ENCODE measurements around the gene SLC23A2. TPM values are rescaled to one million over a fixed set of nuclear protein-coding genes. Genes with fewer than 3 reads are reported as not detected.

The SLC23A2 gene
- polyA plus RNA-seq, 3 donors: 3.3 to 28.4 (median 6.4) TPM

DNA sequence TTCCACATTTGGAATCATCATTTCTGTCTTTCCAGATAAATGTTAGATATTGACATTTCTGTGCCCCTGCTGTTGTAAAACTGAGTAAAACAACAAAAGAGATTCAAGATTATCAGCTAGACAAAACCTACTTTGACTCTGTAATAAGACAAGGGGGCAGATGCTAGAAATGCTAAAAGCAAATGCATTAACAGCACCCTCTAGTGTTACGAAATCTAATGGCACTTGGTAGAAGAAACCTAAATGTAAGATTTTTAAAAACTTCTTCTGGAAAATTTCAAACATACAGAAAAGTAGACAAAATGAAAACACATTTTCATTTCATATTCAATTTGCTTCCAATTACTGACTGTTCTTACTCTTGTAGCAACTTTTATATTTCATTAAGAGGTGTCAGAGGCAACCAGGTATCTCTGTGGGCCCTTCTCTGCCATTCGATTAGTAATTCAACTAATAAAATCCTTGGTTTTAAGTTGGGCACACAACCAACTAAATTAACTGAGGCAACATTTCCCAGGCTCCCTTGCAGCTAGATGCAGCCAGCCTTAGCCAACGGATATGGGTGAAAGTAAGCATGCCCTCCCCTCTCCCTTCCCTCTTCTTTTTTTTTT lies 45.0 kb downstream of the SLC23A2 start:
- Histone ChIP-seq H3K27me3 (ENCODE audit: control insufficient read depth in 2 of 2, insufficient read depth in 2 of 2, low read length in 2 of 2) (no peaks in the 10 kb centered on the region), H3K4me3 (replicated peaks in 1 of 3; ENCODE audit: low read depth in 2 of 3, low read length in 3 of 3) (no peak overlapping the region), H3K4me1 (ENCODE audit: control insufficient read depth in 1 of 2, insufficient read depth in 2 of 2, low read length in 2 of 2) (peaks cover under 1% of the 10 kb centered on the region in 2 donors), H3K9ac (ENCODE audit: insufficient read depth, low read length, poor library complexity, severe bottlenecking) (no peak overlapping the region), H4K20me1 (ENCODE audit: insufficient read depth, low read length) (peaks cover 21% of the 10 kb centered on the region), H3K36me3 (replicated peaks in 1 of 2; ENCODE audit: control insufficient read depth in 1 of 2, insufficient read depth in 2 of 2, low read length in 2 of 2) (peaks cover 0 to 11% of the 10 kb centered on the region in 2 donors), H3K27ac (ENCODE audit: low read depth in 1 of 2, low read length in 2 of 2) (no peak overlapping the region), H2AFZ (ENCODE audit: insufficient read depth, low read depth, low read length, poor library complexity, severe bottlenecking) (no peak overlapping the region), H3K4me2 (replicated peaks; ENCODE audit: extremely low read depth, low read length, poor library complexity, severe bottlenecking) (no peak overlapping the region), H3K9me3 (replicated peaks in 1 of 2; ENCODE audit: control insufficient read depth in 1 of 2, insufficient read depth in 1 of 2, low read length in 2 of 2) (no peaks in the 10 kb centered on the region), H3K79me2 (ENCODE audit: insufficient read depth, low read length) (peaks cover 53% of the 10 kb centered on the region)
- intact Hi-C loops (cut with micrococcal nuclease): loop anchor here (5.0 to 10.0 kb wide), 2 partner anchors 349 to 352 kb away; no protein-coding TSS in a partner anchor
- peaks cover 12% of the 10 kb centered on the region for H3K4me1 Mint-ChIP-seq
- peaks cover 0 to 2% (median 0%) of the 10 kb centered on the region in 7 donors for H3K9me3 Mint-ChIP-seq
- H3K4me3 Mint-ChIP-seq: no peak overlapping the region
- H3K36me3 Mint-ChIP-seq: peaks cover 8 to 18% of the 10 kb centered on the region in 2 donors
- H3K27ac Mint-ChIP-seq: peak overlapping the region in 2 of 7 donors; percentile 6 to 49
- WGBS (ENCODE audit: insufficient coverage): no CpG with 5 or more reads among the region's 3 CpGs
- peak; percentile 41 to 76 (median 59) for DNase-seq
- H3K27me3 Mint-ChIP-seq (ENCODE audit: low read depth in 3 of 3): no peaks in the 10 kb centered on the region
- TF ChIP-seq, protein P1, sequence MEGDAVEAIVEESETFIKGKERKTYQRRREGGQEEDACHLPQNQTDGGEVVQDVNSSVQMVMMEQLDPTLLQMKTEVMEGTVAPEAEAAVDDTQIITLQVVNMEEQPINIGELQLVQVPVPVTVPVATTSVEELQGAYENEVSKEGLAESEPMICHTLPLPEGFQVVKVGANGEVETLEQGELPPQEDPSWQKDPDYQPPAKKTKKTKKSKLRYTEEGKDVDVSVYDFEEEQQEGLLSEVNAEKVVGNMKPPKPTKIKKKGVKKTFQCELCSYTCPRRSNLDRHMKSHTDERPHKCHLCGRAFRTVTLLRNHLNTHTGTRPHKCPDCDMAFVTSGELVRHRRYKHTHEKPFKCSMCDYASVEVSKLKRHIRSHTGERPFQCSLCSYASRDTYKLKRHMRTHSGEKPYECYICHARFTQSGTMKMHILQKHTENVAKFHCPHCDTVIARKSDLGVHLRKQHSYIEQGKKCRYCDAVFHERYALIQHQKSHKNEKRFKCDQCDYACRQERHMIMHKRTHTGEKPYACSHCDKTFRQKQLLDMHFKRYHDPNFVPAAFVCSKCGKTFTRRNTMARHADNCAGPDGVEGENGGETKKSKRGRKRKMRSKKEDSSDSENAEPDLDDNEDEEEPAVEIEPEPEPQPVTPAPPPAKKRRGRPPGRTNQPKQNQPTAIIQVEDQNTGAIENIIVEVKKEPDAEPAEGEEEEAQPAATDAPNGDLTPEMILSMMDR (IDR thresholded peaks at IDR 0.05): peak; percentile 85

DNA sequence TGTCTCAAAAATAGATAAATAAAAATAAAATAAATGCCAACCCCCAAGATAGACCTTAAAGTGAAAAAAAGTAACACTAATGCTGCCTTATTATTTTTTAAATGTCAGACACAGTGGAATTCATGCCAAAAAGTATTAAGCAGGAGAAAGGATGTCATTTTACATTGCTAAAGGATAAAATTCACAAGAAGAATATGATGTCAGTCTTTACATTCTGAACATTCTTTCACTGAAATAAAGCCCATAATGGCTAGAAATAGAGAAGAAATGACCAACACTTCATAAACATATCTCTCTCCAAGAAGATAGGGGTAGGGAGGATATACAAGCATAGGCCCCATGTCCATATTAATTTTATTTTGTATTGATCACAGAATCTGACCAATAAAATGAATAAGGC lies 47.4 kb downstream of the SLC23A2 start:
- Mint-ChIP-seq H3K9me3 (no peaks in the 10 kb centered on the region), H3K4me1 (peaks cover 12% of the 10 kb centered on the region), H3K27ac (no peak overlapping the region), H3K27me3 (ENCODE audit: low read depth in 3 of 3) (no peaks in the 10 kb centered on the region), H3K4me3 (no peak overlapping the region), H3K36me3 (peaks cover 21 to 33% of the 10 kb centered on the region in 2 donors)
- Histone ChIP-seq H3K4me3 (replicated peaks in 1 of 3; ENCODE audit: low read depth in 2 of 3, low read length in 3 of 3) (no peak overlapping the region), H3K4me2 (replicated peaks; ENCODE audit: extremely low read depth, low read length, poor library complexity, severe bottlenecking) (no peak overlapping the region), H3K27ac (ENCODE audit: low read depth in 1 of 2, low read length in 2 of 2) (no peak overlapping the region), H2AFZ (ENCODE audit: insufficient read depth, low read depth, low read length, poor library complexity, severe bottlenecking) (no peak overlapping the region), H3K27me3 (ENCODE audit: control insufficient read depth in 2 of 2, insufficient read depth in 2 of 2, low read length in 2 of 2) (no peaks in the 10 kb centered on the region), H3K79me2 (ENCODE audit: insufficient read depth, low read length) (peaks cover 45% of the 10 kb centered on the region), H3K9me3 (replicated peaks in 1 of 2; ENCODE audit: control insufficient read depth in 1 of 2, insufficient read depth in 1 of 2, low read length in 2 of 2) (no peaks in the 10 kb centered on the region), H3K36me3 (replicated peaks in 1 of 2; ENCODE audit: control insufficient read depth in 1 of 2, insufficient read depth in 2 of 2, low read length in 2 of 2) (peaks cover 0 to 14% of the 10 kb centered on the region in 2 donors), H3K4me1 (ENCODE audit: control insufficient read depth in 1 of 2, insufficient read depth in 2 of 2, low read length in 2 of 2) (no peaks in the 10 kb centered on the region), H4K20me1 (ENCODE audit: insufficient read depth, low read length) (peaks cover 33% of the 10 kb centered on the region), H3K9ac (ENCODE audit: insufficient read depth, low read length, poor library complexity, severe bottlenecking) (no peak overlapping the region)
- intact Hi-C loops (cut with micrococcal nuclease): loop anchor here in 1 of 2 donors (10.0 kb wide), 1 partner anchor 349 kb away; no protein-coding TSS in a partner anchor
- TF ChIP-seq, protein P1 (IDR thresholded peaks at IDR 0.05): no peak
- DNase-seq: no peak
